SKM-1 (cell line): ENCODE results near the gene ZDHHC11B.
"Not testable (repeated sequence)": the region's sequence is repeated elsewhere in the genome, so short reads cannot be mapped to it uniquely, and the experiment has no call there.

Experiments
- DNase-seq: peaks from one replicate; lab custom pipeline; 2025; ENCODE audit not compliant: unreplicated experiment; lab: John Stamatoyannopoulos, UW

ZDHHC11B gene

DNA sequence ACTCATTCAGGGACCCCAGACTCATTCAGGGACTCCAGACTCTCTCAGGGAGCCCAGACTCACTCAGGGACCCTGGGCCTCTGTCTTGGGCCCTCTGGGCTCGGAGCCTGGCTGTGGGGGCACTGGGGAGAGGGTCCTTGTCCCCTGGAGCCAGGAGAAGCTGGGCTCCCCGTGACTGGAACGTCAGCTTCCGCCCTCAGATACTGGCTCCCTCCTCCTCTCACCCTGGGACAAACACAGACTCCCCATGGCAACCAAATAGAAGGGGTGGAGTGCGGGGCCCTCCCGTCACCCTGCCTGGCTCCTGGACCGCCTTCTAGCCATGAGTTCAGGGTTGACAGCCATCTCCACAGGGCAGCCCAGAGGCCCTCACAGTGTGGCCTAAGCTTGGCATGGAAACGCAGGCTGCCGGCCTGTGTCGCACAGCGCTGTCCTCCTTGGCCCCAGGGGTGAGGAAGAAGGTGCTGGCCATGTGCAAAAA, 27.6 kb downstream of the ZDHHC11B start:
- DNase-seq = no peak

- no peak for DNase-seq
These were observed 28.4 kb downstream of the ZDHHC11B start for GRCh38 chr5:756171-756570.

- DNase-seq = not testable (repeated sequence)
These were observed 30.3 kb downstream of the ZDHHC11B start for GRCh38 chr5:754143-754632.

- DNase-seq = not testable (repeated sequence)
These were observed 30.9 kb downstream of the ZDHHC11B start for GRCh38 chr5:753567-754142.

GRCh38 chr5:752532-753115, 31.9 kb downstream of the ZDHHC11B start:
- DNase-seq = not testable (repeated sequence)

DNA sequence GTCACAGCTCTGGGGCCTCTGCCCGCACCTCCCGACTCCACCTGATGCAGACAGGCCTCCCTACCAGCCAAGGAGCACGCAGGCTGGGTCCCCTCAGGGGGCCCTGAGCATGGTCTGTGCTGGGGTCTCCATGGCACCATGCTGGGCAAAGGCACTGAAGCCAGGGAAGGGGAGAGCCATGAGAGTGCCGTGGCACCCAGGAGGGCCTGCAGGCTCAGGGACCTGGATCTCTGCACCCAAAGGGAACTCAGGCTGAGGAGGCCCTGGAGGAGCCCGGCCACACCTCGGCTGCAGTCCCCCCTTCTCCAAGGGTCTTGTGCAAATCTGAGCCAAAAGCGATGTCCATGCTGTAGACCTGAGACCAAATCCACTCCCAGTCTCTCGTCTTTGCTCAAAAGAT, 32.5 kb downstream of the ZDHHC11B start:
- DNase-seq = not testable (repeated sequence)

- DNase-seq = no peak
These were observed 33.0 kb downstream of the ZDHHC11B start for GRCh38 chr5:751496-751895.

GRCh38 chr5:750226-750625, 34.3 kb downstream of the ZDHHC11B start:
- not testable (repeated sequence) for DNase-seq

GRCh38 chr5:749101-749670, 35.3 kb downstream of the ZDHHC11B start:
- no peak for DNase-seq

GRCh38 chr5:748011-748980, 36.2 kb downstream of the ZDHHC11B start:
- not testable (repeated sequence) for DNase-seq

DNA sequence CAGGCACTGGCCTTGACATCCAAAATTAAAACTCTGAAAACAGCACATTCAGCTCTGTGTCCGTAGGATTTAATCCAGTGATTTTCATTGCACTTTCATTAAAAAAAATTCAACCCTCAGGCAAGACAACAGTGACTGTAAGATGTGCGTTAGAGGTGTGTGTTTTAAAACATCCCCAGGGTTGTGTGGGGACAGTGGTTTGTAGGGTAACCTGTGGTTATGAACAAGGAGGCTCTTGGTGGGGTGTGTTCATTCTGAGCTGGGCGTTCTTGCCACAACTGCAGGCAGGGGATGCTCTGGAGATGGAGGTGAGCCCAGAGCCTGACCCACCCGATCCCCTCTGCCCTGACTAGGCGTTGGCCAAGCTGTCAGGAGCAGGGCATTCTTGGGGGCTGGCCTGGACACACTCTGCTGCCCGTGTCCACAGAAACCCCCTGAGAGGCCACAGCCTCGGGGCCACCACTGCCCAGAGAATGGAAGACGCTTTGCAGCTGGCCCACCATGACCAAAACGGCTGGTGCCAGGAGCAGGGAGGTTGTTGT, 37.2 kb downstream of the ZDHHC11B start:
- not testable (repeated sequence) for DNase-seq

- DNase-seq = no peak
These were observed 38.2 kb downstream of the ZDHHC11B start for GRCh38 chr5:746258-746761.

DNA sequence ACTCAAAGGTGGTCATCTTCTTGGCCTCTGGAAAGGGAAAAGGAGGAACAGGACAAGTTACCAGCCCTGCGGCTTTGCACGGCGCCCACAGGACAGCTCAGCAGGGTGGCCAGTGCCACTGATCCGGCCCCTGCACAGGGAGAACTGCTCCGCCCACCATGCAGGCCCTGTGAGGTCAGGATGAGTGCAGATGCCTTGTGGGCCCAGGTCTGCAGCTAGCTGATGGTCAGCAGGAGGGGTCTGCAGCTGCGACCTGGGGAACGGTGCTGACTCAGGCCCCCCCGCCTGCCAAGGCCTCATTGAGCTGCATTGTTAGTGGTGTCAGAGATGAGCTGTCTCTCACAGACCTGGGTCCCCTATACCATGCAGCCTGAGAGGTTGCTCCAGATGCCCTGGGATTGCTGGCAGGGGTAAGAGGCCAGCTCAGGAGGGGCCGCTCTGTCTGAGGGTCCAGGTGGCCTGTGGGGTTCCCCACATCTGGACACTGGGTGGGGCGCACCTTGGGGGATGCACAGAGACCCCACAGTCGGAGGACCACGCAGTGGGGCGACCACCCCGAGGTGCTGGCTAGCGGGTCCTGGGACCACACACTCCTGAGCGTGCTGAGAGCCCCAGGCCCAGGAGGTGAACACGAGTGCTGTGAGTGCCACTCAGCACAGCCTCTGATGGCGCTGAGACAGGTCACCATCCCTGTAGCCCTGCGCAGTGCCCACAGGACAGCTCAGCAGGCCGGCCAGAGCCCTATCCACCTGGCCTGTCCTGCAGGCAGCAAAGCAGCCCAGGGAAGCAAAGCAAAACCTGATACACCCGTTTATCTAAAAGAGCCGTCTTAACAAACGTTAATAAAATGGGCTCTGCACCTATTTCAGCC, 39.0 kb downstream of the ZDHHC11B start:
- DNase-seq = not testable (repeated sequence)

GRCh38 chr5:743696-744404, 40.7 kb downstream of the ZDHHC11B start:
- not testable (repeated sequence) for DNase-seq

- not testable (repeated sequence) for DNase-seq
These were observed 42.3 kb downstream of the ZDHHC11B start for GRCh38 chr5:742276-742675.

DNA sequence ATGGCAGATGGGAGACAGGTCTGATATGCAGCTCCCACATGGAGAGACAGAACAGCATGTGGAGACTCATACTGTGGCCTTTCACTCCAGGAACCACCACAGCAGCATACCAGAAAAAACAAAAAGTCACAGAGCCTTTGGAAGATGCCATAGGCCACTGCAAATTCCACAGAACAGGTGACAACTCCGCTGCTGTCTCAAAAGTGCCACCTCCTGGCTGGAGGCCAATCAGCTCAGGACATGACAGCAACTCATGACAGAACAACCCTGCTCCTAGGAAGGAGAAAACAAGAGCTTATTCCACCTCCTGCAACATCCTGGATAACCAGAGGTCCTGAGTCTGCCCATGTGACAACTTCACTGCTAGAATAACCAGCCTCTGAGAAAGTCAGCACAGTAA, 50.4 kb downstream of the ZDHHC11B start:
- not testable (repeated sequence) for DNase-seq

DNA sequence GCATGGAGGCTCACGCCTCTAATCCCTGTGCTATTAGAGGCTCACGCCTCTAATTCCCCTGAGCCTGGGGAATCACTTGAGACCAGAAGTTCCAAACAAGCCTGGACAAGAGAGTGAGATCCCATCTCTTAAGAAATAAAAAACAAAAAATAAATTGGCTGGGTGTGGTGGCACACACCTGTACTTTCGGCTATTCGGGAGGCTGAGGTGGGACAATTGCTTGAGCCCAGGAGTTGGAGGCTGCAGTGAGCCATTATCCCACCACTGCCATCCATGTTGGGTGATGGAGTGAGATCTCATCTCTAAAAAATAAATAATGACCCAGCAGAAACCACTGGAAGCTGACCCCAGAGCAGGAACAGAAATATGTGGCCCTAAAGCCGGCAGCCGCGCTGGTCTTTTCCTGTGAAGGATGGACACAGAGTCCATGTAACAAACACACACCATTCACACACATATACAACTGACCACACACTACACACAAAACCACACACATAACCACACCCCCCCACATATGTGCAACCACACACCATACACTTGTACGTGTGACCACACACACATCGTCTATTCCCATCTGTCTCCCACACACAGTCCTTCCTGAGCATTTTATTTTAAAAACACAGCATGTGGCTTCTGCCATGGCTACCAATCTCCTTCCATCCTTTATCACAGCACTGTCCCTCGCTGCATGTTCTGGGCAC, 51.6 kb downstream of the ZDHHC11B start:
- DNase-seq = not testable (repeated sequence)

DNA sequence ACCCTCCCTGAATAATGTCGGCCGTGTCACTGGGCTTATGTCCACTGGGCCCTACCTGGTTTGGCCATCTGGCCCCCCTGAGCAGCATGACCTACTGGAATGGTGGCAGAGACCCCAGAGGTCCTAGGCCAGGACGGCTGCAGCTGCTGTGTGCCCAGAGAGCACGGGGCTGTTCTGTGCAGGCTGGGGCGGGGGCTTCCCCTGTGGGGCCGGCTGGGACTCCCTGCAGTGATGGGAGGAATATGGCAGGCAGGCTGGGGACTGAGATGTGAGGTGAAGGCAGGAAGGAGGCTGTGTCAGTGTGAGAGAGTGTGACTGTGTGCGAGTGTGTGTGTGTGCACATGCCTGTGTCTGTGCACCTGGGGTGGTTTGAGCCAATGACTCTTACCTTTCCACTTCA, 55.3 kb downstream of the ZDHHC11B start:
- not testable (repeated sequence) for DNase-seq
